Mesenteric fat pad (tissue), 1 donor: Measurements from ENCODE around the gene ACVR2A. TPM values are rescaled to one million over a fixed set of nuclear protein-coding genes. Genes with fewer than 3 reads are reported as not detected.

Experiments
- DNase-seq: peaks from one replicate; pipeline ENCODE4 v3.0.0-alpha.2; 2020; ENCODE audit warnings: low spot score
- total RNA-seq: library from RNA; stranded (reverse); fragmentation: NEBNext Ultra II Directional; extraction: Animal tissue kit (Norgen Biotek cat#: 25700); gene quantifications from one replicate; pipeline ENCODE4 v1.2.1, GENCODE V29; 2021
- donor health status: DM: yes; HTN: yes; CAD: no.

ACVR2A gene
- total RNA-seq, 1 donor from 2014 or later: 15.9 TPM

GRCh38 chr2:147854557-147855134 lies 9.8 kb downstream of the ACVR2A start:
- no peak for DNase-seq

GRCh38 chr2:147855316-147855715 lies 10.5 kb downstream of the ACVR2A start:
- no peak for DNase-seq

- DNase-seq: no peak
Measured at GRCh38 chr2:147855977-147856376, 11.1 kb downstream of the ACVR2A start.

- no peak for DNase-seq
Measured at GRCh38 chr2:147860009-147860408, 15.2 kb downstream of the ACVR2A start.

GRCh38 chr2:147862859-147863516 lies 18.2 kb downstream of the ACVR2A start:
- no peak for DNase-seq

GRCh38 chr2:147863835-147864234 lies 19.0 kb downstream of the ACVR2A start:
- no peak for DNase-seq

GRCh38 chr2:147865560-147865959 lies 20.7 kb downstream of the ACVR2A start:
- no peak for DNase-seq

GRCh38 chr2:147867050-147867449 lies 22.2 kb downstream of the ACVR2A start:
- DNase-seq: no peak

GRCh38 chr2:147869934-147870333 lies 25.1 kb downstream of the ACVR2A start:
- no peak for DNase-seq

GRCh38 chr2:147872967-147873366 lies 28.1 kb downstream of the ACVR2A start:
- DNase-seq: no peak

- DNase-seq: no peak
Measured at GRCh38 chr2:147873859-147874483, 29.1 kb downstream of the ACVR2A start.

GRCh38 chr2:147879846-147880245 lies 35.0 kb downstream of the ACVR2A start:
- DNase-seq: no peak

- DNase-seq: no peak
Measured at GRCh38 chr2:147882631-147883030, 37.8 kb downstream of the ACVR2A start.

- DNase-seq: no peak
Measured at GRCh38 chr2:147884830-147885229, 40.0 kb downstream of the ACVR2A start.

GRCh38 chr2:147886136-147886535 lies 41.3 kb downstream of the ACVR2A start:
- no peak for DNase-seq

GRCh38 chr2:147888680-147889079 lies 43.9 kb downstream of the ACVR2A start:
- DNase-seq: no peak

- DNase-seq: no peak
Measured at GRCh38 chr2:147904051-147904450, 59.2 kb downstream of the ACVR2A start.

GRCh38 chr2:147909178-147909577 lies 64.3 kb downstream of the ACVR2A start:
- no peak for DNase-seq

GRCh38 chr2:147910990-147911473 lies 66.2 kb downstream of the ACVR2A start:
- DNase-seq: no peak

GRCh38 chr2:147913701-147914480 lies 69.1 kb downstream of the ACVR2A start:
- DNase-seq: no peak

GRCh38 chr2:147916067-147916466 lies 71.2 kb downstream of the ACVR2A start:
- DNase-seq: no peak

- DNase-seq: no peak
Measured at GRCh38 chr2:147916723-147917122, 71.9 kb downstream of the ACVR2A start.
